GM21447 (cell line): ENCODE data around the gene ACKR4.
"Not testable (repeated sequence)": the region's sequence is repeated elsewhere in the genome, so short reads cannot be mapped to it uniquely, and the experiment has no call there.

Experiments used
- ATAC-seq: cut with Tn5 transposase; IDR thresholded peaks from one replicate; pipeline ENCODE4 v1.9.1; 2021; ENCODE audit not compliant: unreplicated experiment

Gene ACKR4

DNA sequence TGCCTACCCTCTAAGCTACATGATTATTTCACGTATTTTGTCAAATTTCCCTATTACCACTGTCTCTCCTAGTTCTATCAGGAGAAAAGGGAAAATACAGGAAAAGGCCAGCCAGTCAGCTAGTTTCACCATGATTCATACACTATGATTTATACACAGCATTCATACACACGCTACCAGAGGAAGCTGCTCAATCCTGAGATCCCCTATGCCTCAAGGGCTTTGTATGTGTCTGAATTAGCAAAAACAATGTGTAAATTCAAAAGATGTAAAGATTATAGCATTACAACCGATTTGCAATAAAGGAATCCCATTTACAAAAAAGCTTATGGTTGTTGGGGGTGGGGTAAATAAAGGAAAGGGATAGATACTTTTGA lies 3.1 kb upstream of the ACKR4 start:
- ATAC-seq = no peak

DNA sequence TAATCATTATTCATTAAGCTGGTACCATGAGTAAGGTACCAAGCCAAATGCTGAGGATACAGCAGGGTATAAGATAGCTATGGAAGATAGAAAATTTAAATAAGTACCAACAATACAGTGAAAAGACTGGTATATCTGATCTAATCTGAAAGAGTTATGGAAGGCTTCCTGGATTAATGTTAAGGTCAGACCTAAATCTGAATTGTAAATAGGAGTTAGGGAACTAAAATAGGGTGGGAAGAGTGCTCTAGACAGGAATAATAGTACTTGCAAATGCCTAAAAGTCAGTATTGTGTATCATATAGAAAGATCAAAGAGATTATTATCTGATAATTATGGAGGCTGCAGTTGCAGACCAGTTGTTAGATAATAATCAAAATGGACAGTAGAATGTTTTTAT lies 2.6 kb upstream of the ACKR4 start:
- no peak for ATAC-seq

DNA sequence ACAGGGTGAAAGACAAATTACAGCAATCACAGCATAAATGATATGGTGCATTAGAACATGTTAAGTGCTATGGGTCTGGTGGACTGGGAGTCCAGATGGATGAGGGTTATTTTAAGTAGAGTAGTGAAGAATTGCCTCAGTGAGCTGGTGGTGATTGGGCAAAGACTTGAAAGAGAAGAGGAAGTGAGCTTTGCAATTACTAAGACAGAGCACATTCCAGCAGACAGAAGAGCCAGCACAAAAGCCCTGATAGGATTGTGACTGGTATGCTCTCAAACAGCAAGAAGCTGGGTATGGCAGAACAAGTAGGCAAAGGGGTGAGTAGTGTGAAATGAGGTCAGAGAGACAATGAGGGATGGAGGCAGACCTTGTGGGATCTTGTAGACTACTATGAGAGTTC lies 2.1 kb upstream of the ACKR4 start:
- no peak for ATAC-seq

DNA sequence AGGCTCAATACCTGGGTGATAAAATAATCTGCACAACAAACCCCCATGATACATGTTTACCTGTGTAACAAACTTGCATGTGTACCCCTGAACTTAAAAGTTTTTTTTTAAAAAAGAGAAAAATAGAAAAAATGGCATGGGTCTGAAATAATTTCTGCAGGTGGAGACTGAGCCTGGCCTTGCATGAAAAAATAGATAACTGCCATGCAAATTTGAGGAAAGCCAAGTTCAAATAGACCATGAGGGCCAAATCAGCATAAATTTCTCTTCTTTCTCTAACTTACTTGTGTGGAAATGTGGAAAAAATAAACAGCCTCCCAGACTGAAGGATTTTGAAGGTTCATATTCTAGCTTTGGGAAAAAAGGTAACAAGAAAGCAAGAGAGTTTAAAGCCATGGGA lies 744 bp upstream of the ACKR4 start:
- no peak for ATAC-seq

DNA sequence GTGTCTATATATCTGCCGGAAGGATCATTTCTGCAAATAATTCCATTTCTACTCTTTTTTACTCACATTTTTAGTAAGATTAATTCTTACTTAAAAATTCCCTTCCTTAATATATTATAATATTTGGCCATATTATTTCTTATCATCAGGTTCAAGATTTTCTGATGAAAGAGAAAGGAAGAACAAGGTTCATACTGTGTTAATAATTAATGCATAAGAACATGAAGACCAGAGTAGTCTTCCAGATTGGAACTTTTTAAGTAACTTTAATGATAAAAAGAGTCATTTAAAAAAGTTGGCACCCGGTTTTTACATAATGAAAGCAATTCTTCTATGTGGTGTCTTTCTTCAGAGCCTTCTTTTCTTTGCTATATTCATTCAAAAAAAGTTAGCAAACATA lies 590 bp downstream of the ACKR4 start:
- no peak for ATAC-seq

DNA sequence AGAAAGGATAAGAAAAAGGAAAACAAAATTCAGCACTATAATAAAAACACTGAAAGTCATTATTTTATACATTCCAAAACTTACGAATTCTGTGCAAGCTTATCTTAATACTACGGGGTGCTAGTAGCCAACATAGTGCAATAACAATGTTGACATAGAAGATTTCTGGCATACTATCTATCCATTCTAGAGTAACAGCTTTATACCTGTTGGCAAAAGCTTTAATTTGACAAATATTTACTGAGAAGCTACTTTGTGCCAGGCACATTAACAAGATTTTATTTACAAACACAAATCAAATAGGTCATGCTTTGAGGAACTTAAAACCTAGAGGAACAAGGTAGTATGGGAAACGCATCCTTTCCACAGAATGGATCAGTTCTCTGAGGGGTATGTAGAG lies 1.1 kb downstream of the ACKR4 start:
- ATAC-seq = no peak

DNA sequence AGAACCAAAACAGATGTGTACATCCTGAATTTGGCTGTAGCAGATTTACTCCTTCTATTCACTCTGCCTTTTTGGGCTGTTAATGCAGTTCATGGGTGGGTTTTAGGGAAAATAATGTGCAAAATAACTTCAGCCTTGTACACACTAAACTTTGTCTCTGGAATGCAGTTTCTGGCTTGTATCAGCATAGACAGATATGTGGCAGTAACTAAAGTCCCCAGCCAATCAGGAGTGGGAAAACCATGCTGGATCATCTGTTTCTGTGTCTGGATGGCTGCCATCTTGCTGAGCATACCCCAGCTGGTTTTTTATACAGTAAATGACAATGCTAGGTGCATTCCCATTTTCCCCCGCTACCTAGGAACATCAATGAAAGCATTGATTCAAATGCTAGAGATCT lies 3.5 kb downstream of the ACKR4 start:
- not testable (repeated sequence) for ATAC-seq

DNA sequence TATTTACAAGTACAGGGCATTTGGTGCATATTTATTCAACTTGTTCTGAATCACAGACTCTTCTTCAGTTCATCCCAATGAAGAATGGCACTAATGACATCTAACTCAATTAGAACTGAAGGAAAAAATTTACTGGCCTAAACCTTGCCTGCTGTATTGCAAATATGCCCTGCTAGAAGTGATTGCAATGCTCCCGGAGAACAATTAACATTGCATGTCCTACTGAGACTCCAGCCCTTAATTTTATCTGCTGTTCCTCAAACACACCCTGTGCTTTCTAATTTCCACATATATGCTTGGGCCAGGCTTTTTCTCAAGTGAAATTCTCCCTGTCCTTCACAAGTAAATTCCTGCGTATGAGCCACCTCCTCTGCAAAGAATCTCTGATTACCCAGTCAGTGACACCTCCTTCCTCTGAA lies 8.3 kb downstream of the ACKR4 start:
- no peak for ATAC-seq

DNA sequence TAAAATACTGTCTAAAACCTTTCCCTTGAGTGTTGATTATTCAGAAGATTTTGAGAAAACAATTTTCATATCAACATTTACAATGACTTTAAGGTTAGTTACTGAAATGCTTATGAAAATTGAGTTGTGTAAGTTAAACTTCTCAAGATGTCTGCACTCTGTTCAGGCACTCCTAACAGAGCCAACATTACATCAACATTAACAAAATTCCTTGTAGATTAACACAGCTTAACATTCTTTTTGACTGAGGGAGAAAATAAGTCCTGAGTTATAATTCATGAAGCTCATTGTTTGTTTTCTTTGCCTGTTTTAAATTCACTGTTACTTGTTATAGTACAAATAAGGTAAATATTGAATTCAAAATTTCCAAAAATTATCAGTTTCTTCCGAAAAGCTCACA lies 9.0 kb downstream of the ACKR4 start:
- no peak for ATAC-seq

DNA sequence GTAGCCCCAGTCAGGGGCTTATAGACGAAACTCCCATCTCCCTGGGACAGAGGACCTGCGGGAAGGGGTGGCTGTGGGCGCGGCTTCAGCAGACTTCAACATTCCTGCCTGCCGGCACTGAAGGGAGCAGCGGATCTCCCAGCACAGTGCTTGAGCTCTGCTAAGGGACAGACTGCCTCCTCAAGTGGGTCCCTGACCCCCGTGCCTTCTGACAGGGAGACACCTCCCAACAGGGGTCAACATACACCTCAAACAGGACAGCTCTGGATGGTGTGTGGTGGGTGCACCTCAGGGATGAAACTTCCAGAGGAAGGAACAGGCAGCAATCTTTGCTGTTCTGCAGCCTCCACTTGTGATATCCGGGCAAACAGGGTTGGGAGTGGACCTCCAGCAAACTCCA lies 9.6 kb downstream of the ACKR4 start:
- ATAC-seq = not testable (repeated sequence)

DNA sequence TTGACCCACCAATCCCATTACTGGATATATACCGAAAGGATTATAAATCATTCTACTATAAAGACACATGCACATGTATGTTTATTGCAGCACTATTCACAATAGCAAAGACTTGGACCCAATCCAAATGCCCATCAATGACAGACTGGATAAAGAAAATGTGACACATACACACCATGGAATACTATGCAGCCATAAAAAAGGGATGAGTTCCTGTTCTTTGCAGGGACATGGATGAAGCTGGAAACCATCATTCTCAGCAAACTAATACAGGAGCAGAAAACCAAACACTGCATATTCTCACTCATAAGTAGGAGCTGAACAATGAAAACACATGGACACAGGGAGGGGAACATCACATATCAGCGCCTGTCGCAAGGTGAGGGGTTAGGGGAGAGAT lies 18.2 kb downstream of the ACKR4 start:
- not testable (repeated sequence) for ATAC-seq

DNA sequence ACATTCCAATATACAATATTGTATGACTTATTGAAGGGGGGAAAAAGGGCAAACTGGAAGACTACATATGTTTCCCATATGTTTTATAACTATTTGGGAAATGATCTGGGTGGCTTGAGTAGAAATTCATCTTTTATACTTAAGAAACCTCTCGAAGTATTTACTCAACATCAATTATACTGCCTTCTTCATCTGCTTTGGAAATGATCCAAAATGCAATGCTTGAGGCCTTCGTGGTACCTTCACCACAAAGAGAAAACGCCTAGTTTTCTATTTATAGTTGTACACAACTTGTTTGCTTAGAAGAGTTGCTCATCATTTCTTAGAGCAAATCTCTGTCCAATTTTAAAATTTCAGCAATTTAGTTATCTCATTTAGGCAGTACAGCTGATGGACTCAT lies 18.8 kb downstream of the ACKR4 start:
- no peak for ATAC-seq

DNA sequence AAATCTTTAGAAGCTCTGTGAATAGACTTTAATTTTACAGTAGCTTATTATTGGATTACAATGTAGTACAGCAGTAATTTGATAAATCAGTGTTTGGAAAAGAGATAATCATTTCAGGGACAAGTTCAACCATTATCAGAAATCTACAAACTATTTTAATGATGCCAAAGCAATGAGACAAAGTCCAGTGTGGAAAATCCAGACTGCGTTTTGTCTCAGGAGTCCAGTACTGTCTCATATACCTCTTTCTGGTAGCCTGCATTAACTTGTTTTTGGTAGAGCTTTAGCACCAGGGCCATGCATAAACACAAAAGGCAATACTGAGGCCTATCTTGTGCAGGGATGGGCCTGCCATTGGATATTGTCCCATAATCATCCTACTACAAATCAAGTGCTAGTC lies 19.7 kb downstream of the ACKR4 start:
- ATAC-seq = no peak

DNA sequence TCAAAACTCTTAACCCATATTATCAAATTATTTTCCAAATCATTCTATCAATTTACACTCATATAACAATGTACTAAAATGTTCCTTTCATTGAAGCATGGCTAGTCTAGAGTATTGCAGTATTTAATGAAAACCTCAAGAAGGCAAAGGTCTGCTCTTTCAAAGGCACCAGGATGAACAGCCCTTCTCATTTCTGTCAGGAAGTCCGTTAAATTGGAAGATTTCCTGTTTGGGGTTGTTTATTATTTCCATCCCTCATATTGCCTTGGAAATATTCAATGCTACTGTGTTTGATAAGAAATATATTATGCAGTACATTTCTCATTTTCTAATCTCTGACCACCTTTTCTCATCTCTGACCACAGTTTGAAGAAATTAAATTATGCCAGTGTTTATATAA lies 25.1 kb downstream of the ACKR4 start:
- no peak for ATAC-seq

DNA sequence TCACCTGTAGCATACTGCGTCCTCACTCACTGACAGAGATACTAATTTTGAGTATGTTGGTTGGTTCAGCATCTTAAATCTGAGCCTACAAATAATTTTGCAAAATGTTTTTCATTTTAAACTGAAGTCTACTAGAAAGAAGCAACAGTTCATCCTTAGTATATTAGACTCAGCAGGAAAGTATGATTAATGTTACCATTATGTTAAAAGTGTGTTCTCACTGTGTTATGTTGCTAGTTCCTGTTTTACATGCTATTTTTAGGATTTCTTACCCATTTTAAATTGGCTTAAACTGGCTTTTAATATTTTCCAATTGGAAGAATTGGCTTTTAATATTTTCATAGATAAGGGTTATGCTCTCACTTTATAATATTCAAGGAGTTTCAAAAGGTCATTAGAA lies 25.7 kb downstream of the ACKR4 start:
- ATAC-seq = no peak

DNA sequence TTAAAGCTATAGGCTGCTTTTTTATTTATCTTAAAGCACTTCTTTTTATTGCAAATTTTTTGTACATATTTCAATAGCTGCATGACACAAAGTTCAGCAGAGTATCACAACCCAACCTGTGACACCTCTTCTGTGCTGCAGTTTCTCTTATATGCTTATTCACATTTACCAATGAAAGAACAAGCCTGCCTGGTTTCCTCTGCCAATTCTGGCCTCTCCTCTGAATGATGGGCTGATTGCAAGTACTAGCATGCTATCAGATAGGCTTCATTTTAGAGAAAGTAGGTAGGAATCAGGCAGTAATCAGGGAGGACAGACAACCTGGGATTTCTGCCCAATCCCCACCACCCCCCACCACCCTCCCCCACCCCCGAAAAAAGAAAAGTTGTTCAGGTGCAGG lies 26.6 kb downstream of the ACKR4 start:
- no peak for ATAC-seq

DNA sequence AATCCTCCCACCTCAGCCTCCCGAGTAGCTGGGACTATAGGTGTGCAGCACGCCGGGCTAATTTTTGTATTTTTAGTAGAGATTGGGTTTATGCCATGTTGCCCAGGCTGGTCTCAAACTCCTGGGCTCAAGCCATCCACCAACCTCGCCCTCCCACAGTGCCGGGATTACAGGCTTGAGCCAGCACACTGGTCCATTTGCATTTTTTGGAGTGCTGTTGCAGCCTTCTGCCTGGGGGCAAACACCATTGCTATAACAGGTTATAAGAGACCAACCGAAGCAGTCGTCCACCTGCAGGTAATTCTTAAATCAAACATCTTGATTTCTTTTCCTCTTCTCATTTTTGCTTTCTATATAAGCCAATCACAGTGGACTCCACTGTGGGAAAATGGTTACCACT lies 27.7 kb downstream of the ACKR4 start:
- no peak for ATAC-seq

DNA sequence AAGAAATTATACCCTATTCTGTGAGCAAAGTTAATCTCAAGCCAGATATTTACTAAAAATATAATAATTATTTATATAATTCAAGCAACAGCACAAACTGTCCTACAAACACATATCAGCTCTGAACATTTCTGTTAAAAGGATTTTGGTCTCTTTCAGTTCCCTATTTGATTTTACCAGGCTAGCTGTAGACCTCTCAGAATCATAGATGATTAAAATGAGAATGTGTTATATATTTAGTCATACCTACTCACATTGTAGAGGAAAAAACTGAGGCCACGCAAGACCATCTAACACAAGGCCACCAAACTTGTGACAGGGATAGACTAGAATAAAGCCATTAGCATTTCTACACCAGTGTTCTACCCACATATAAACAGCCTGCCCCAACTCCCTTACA lies 28.5 kb downstream of the ACKR4 start:
- ATAC-seq = peak; percentile 88

DNA sequence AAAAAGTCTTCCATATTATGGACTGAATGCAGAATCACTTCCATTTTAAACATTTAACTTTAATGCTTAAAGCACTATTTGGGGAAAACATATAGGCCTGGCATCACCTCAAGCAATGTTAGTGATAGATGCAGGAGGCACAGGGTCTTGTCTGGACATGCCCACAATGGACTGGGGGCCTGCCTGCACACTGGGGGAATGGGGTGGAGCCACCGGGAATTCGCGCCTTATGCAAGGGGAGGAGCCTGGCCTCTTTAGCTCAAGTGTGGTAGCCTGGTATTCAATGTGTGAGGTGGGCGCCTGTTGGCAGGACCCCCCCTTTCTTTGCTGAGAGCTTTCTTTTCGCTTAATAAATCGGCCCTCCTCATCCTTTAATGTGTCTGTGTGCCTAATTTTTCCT lies 29.9 kb downstream of the ACKR4 start:
- ATAC-seq = no peak

DNA sequence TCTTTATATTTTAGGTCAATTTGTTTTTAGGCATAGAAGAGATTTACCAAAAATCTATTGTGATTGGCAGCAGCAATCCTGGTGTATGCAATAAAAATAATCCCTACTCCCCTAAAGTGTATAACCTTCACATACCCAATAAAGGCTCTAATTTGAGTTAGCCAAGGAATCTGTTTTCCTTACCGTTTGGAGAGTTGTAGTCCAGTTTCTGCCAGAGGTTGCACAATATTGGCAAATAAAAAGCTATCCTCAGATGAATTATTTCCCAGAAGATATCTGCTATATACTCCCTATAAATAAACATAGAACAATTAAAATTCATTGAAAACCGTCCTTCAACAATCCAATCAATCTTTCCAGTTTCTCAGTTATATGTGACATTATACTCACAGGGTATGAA lies 31.1 kb downstream of the ACKR4 start:
- no peak for ATAC-seq

DNA sequence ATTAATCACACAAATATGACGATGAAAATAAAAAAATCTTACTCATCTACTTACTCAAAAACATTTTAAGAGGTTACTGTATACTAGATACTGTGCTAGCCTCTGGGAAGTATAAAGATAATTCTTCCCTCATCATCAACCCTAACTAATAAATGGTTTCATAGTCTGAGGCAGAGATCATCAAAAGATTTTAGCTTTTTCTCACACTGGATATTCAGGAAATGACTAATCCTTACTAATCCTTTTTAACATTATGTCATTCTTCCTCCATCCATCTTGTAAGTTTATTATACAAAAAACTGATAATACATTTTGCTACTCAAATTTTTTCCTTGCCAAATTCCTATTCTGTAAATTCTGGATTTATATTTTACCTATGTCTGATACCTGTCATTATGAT lies 32.9 kb downstream of the ACKR4 start:
- ATAC-seq = no peak

DNA sequence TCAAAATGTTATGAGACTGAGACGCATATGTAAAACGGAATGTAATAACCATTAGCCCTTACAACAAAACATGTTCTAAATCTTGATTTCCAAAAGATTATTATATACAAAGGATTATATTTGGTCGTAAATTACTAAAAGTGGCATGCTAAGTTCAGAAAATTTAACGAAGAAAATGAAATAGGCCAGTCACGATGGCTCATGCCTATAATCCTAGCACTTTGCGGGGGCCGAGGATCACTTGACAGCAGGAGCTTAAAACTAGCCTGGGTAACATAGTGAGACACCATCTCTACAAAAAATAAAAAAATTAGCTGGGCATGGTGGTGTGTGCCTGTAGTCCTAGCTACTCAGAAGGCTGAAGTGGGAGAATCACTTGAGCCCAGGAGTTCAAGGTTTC lies 33.5 kb downstream of the ACKR4 start:
- ATAC-seq = no peak

DNA sequence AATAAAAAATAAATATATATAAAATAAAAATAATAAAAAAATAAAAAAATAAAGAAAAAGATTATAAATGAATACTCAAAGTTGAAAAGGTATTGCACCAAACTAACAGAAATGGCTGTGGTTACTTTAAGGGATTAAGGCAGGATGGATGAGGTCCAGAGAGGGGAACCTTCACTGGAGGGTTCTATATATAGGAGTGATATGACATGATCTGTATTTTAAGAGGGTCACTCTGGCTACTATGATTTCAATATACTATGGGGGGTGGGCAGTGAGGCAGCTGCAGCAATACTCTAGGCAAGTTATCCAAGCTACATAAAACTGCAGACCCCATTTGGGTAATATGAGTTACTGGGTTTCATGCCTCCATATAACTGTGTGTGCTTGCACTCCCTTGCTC lies 38.0 kb downstream of the ACKR4 start:
- ATAC-seq = no peak

DNA sequence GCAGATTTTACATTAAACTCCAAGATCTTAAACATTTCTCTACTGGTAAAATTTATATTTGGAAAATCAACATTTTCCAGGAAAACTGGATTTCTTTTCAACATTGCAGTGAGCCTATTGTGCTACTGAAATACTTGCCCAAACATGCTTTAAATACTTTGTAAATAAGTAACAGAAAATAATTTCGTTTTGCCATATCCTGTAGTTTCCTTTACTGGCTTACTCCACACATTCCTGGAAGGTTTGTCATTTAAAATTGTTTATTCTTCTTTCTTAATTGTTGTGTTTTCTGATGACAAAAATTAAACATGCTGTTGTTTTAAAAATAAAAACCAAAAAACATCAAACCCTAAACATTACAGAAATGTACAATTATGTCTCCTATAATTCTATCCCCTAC lies 40.5 kb downstream of the ACKR4 start:
- ATAC-seq = no peak
